Measurements from ENCODE around the gene USH2A.

The USH2A gene

GRCh38 chr1:215899901-215900300 lies 523.3 kb downstream of the USH2A start:
- no peak for DNase-seq

- no peak for DNase-seq
Observed at GRCh38 chr1:215895893-215896292, 527.4 kb downstream of the USH2A start.

- no peak for DNase-seq
Observed at GRCh38 chr1:215895276-215895675, 528.0 kb downstream of the USH2A start.

DNA sequence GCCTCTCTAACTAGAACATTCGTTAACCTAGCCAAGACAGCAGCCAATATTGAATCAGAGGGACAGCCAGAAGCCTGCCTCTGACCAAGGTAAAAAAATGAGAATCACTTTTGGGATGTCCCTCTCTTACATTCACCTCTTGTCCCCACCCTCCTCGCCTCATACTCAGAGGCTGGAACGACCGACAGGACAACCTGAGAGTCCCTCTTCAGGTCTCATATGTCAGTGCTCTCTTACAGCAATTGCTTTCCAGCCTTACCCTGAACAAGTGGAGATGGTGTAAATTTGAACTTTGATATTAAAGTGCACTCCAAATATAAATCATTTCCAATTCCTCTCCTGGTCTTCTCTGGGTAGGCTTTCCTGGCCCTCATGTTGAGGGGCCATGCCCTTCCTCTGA lies 528.6 kb downstream of the USH2A start:
- DNase-seq, result no peak

- no peak for DNase-seq
Observed at GRCh38 chr1:215891266-215892057, 531.8 kb downstream of the USH2A start.

DNA sequence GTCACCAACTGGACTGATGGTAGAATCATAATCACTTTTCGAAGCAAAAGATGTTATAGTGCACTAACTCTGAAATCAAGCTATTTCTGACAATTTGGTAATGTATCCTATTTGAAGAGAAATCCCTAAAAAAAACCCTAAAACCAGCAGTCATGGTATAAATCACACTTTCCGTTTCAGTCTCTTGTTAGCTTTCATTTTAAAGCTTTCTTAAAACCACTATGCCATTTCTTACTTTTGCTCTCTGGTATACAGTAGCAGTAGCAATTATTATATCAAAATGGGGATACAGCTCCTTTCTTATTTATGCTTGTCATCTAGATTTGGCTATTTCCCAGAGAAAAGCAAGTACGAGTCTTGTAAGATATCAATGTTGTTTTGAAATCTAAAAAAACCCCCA lies 532.8 kb downstream of the USH2A start:
- DNase-seq, result no peak

DNA sequence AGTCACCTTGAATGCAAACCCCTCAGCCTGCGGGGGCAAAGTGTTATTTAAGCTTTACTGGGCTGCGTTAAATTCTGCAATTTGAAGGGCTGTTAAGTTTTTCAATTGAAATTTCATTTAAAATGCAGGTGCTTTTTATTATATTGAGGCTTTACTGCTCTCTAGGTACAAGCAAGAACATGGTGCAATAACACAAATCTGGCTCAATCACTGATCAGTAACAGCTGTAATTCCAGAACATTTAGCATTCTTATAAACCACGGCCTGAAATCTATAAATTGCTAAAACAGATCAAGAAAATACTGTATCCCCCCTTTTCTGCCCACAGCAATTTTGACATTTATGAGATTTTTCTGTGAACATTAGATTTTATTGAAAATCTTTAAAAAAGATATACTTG lies 533.4 kb downstream of the USH2A start:
- DNase-seq, result no peak

DNA sequence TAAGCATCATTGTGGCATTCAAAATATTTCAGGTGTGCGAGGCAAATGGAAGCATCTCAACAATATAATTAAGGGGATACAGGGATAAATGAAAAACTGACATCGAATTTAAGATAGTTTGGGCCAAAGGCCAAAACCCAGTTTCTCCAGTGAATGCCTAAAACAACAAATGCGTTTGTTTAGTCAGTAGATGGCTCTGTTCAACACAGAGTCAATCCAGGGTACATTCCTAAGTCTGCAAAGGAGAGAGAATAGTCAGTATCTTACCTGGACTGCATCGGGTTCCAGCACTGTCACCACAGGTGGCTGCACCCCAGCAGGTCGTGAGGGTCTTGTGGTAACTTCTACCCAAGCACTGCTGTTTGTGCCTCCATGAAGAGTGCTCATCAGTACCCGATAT lies 535.1 kb downstream of the USH2A start:
- DNase-seq, result no peak

DNA sequence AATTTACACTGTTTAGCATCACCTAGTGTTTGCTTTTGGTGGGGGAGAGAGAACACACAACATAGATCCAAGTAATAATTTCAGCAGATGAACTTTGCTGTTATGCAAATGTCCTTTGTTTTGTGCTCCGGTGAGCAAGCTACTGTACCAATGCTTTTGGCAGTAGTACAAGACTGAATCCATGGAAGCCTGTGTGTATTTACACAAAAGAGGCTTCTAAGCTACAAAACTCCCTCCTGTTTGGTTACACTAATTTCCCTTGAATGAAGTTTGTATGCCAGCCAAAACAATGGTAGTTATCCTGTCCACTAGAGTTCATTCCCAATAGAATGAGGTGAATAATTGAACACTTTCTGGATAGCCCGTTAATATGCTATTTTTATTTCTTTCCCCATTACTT lies 535.6 kb downstream of the USH2A start:
- no peak for DNase-seq

GRCh38 chr1:215883004-215883403 lies 540.2 kb downstream of the USH2A start:
- no peak for DNase-seq

GRCh38 chr1:215878843-215879242 lies 544.4 kb downstream of the USH2A start:
- no peak for DNase-seq

- no peak for DNase-seq
Observed at GRCh38 chr1:215878128-215878527, 545.1 kb downstream of the USH2A start.

GRCh38 chr1:215877452-215877951 lies 545.7 kb downstream of the USH2A start:
- no peak for DNase-seq

GRCh38 chr1:215875712-215876111 lies 547.5 kb downstream of the USH2A start:
- no peak for DNase-seq

GRCh38 chr1:215875236-215875635 lies 548.0 kb downstream of the USH2A start:
- no peak for DNase-seq

- no peak for DNase-seq
Observed at GRCh38 chr1:215872658-215873057, 550.6 kb downstream of the USH2A start.

DNA sequence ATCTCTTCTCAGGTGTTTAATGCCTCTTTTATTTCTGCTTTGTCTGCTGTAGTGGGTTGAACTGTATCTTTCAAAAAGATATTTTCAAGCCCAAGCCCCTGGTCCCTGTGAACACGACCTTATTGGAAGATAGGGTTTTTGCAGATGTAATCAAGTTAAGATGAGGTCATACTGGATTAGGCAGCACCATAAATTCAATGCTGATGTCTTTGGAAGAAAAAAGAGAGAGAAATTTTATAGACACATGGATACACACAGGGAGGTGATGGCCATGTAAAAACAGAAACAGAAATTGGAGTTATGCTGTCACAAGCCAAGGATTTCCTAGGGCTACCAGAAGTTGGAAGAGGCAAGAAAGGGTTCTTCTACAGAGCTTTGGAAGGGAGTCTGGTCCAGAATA lies 554.7 kb downstream of the USH2A start:
- no peak for DNase-seq

GRCh38 chr1:215865060-215865459 lies 558.2 kb downstream of the USH2A start:
- no peak for DNase-seq

DNA sequence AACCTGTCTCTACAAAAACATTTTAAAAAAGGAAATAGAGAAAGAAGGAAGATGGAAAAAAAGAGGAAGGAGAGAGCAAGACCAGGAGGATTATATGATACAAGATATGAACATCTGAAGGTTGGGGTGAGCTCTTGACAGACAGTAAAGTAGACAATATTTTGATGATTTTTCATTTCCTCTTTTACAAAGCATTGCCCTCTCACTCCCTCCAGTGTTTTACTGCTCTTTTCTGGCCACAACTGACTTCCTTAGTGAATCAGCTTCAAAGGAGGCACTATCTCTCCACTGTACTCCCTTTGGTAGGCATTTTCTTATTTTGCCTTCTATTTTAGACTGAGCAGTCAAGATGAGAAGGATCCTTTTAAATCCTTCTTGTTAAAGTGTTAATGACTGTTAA lies 559.5 kb downstream of the USH2A start:
- DNase-seq, result no peak

DNA sequence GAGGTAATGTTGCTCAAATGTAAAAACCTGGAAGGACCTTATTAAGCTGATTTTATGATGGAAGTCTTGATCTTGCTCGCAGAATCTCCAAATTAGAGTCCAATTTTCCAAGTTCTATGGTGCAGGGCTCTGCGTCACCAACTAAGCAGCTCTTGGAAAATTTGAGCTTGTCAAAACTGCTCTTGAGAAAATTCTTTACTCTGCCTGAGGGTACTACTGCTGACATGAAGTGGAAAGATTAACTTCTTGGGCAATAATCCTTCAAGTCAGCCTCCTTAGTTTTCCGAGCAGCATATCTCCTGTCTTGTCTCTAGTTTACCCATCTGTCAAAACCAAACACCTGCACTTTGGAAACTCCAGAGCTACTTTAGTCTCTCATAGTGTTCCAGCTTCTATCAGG lies 562.4 kb downstream of the USH2A start:
- DNase-seq, result no peak

GRCh38 chr1:215857317-215857716 lies 565.9 kb downstream of the USH2A start:
- DNase-seq, result no peak

DNA sequence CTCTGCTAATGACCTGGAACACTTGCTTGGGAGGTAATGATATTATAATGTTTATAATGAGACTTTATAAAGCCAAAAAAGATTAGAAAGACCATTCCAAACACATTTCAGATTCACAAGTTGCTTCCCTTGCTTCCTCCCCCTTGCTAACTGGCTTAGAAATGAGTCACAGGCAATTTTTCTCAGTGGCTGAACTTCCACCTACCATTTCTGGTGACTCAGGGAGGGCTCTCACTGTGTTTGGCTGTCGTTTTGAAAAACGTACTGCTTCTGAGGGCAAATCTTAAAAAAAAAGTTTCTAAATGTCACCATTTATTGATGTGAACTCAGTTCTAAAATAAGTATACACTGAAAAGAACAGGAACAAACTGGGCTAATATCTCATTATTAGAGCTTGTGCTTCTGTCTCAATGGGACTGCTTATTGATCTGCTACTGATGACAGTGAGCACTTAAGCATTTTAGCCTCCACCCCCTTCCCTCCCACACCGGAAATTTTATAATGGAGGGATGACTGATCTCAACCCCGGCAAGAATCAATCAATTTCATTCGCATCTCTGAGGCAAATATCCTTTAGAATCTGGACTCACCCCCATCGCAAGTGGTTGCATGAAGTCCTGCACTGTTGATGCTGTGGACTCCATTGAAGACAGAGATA lies 577.9 kb downstream of the USH2A start:
- no peak for DNase-seq

DNA sequence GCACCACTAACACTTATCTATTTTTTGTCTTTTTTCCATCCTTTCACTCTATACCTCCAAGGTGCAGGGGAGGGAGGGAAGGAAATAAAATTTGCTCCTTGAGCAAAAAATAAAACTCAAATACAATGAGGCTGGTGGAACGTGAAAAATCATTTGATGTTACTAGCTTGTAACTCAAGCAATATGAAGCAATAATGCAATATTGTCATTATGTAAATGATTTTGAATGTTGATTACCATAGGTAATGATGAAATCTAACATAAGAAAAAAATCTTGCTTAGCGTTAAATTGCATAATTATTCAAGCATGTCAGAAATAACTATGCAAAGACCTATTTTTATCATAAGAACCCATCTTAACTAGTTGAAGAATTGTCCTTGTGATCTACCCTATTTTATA lies 578.5 kb downstream of the USH2A start:
- DNase-seq, result no peak

DNA sequence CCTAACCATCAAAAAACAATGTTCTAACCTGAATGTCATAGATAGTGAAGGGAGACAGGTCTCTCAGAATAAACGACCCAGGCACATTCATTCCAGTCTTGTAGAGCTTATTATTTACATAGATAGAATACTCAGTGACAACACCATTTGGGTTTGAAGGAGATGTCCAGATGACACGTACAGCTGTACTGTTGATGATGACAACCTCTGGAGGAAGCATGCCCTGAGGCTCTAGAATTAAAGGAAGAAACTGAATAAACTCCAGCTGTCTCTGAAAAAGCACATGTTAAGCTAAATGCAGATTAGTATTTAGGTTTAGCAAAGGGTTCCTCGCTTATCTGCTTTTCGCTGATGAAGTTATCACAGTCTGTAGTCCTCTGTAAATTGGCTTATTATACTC lies 579.0 kb downstream of the USH2A start:
- no peak for DNase-seq

DNA sequence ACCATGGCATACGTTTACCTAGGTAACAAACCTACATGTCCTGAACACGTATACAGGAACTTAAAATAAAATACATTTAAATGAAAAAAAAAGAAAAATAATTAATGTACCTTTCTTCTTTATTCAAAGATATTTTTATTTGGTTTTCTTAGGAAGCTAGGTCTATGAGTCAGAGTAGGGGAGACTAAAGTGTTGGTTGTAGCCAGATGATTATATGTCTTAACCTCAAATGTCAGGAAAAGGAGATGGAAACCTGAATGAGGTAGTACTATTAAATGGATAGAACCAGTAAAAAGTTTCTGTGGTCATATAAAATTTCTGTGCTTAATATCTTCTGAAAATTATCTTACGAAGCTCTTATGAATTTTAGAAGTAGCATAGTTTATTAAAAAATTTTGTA lies 580.3 kb downstream of the USH2A start:
- DNase-seq, result no peak

Data from suppressor macrophage treated with lipopolysaccharide for 4 hours (primary cell).